Bone marrow (tissue), 2 donors: Measurements from ENCODE around the gene PKP2.
"Not testable (repeated sequence)": the region's sequence is repeated elsewhere in the genome, so short reads cannot be mapped to it uniquely, and the experiment has no call there.

Experiments used
- DNase-seq, 2 donors: peaks; one replicate each; lab custom pipeline; 2025; lab: John Stamatoyannopoulos, UW

The PKP2 gene

GRCh38 chr12:32895688-32896431 is 717 bp downstream of the PKP2 start:
- no peak for DNase-seq

GRCh38 chr12:32894566-32894965 is 2.0 kb downstream of the PKP2 start:
- no peak for DNase-seq

GRCh38 chr12:32893458-32893857 is 3.1 kb downstream of the PKP2 start:
- DNase-seq: no peak

- DNase-seq: no peak
Observed at GRCh38 chr12:32893043-32893442, 3.5 kb downstream of the PKP2 start.

- not testable (repeated sequence) for DNase-seq
Observed at GRCh38 chr12:32892369-32892768, 4.2 kb downstream of the PKP2 start.

GRCh38 chr12:32891956-32892355 is 4.6 kb downstream of the PKP2 start:
- DNase-seq: no peak

- no peak for DNase-seq
Observed at GRCh38 chr12:32891526-32891925, 5.1 kb downstream of the PKP2 start.

- DNase-seq: no peak
Observed at GRCh38 chr12:32889011-32889760, 7.4 kb downstream of the PKP2 start.

GRCh38 chr12:32887058-32887457 is 9.5 kb downstream of the PKP2 start:
- DNase-seq: no peak

- no peak for DNase-seq
Observed at GRCh38 chr12:32885831-32886230, 10.7 kb downstream of the PKP2 start.

GRCh38 chr12:32884962-32885361 is 11.6 kb downstream of the PKP2 start:
- DNase-seq: no peak

- no peak for DNase-seq
Observed at GRCh38 chr12:32881702-32882101, 14.9 kb downstream of the PKP2 start.

- no peak for DNase-seq
Observed at GRCh38 chr12:32881107-32881506, 15.5 kb downstream of the PKP2 start.

- DNase-seq: not testable (repeated sequence)
Observed at GRCh38 chr12:32879066-32879465, 17.5 kb downstream of the PKP2 start.

- no peak for DNase-seq
Observed at GRCh38 chr12:32877601-32878459, 18.7 kb downstream of the PKP2 start.

GRCh38 chr12:32876004-32876403 is 20.6 kb downstream of the PKP2 start:
- no peak for DNase-seq

- no peak for DNase-seq
Observed at GRCh38 chr12:32874975-32875374, 21.6 kb downstream of the PKP2 start.

- DNase-seq: no peak
Observed at GRCh38 chr12:32874078-32874477, 22.5 kb downstream of the PKP2 start.

- DNase-seq: not testable (repeated sequence)
Observed at GRCh38 chr12:32872416-32872815, 24.2 kb downstream of the PKP2 start.

GRCh38 chr12:32870716-32871115 is 25.9 kb downstream of the PKP2 start:
- no peak for DNase-seq

GRCh38 chr12:32868885-32869284 is 27.7 kb downstream of the PKP2 start:
- DNase-seq: no peak

- DNase-seq: no peak
Observed at GRCh38 chr12:32864731-32865130, 31.8 kb downstream of the PKP2 start.

GRCh38 chr12:32863128-32863527 is 33.4 kb downstream of the PKP2 start:
- DNase-seq: no peak
